Stimulated activated CD4-positive, alpha-beta T cell treated with anti-CD3 and anti-CD28 coated beads, Interleukin-12 subunit alpha, Interleukin-12 subunit beta, amount 100 ng/mL, for 48 hours (primary cell): ENCODE measurements around the gene EARS2.
A peak's percentile ranks its signal among the peaks of the same experiment; 100 is the strongest.

Source experiments
- DNase-seq, 3 donors: peaks; one replicate each; pipeline ENCODE4 v3.0.0-alpha.2; 2020; ENCODE audit warnings: low read depth in 2 of 3, low spot score in 1 of 3

Gene EARS2

GRCh38 chr16:23508589-23509440 lies 48.3 kb downstream of the EARS2 start:
- DNase-seq, result no peak

- no peak for DNase-seq
Measured at GRCh38 chr16:23506606-23506994, 50.5 kb downstream of the EARS2 start.

GRCh38 chr16:23505671-23506605 lies 51.2 kb downstream of the EARS2 start:
- no peak for DNase-seq

DNA sequence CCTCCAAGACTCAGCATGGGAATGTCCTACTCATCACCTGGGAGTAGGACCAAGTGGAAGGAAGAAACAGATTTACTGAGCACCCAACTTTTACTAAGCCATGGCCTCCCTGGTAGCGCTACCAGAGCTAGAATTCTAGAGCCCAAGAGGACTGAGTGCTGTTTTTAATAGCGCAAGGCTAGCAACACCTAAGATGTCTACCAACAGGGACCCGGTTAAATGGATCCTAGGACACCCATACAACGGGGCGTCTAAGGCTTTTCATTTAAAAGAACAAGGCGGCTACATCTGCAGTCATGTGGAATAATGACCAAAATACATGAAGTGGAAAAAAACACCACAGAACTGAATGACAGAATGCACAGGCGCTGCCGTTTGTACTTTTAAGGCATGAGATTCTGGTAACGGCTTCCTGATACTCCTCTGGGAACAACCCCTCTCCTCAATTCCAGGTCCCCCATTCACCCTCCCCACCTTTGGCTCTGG lies 51.9 kb downstream of the EARS2 start:
- DNase-seq, result no peak

DNA sequence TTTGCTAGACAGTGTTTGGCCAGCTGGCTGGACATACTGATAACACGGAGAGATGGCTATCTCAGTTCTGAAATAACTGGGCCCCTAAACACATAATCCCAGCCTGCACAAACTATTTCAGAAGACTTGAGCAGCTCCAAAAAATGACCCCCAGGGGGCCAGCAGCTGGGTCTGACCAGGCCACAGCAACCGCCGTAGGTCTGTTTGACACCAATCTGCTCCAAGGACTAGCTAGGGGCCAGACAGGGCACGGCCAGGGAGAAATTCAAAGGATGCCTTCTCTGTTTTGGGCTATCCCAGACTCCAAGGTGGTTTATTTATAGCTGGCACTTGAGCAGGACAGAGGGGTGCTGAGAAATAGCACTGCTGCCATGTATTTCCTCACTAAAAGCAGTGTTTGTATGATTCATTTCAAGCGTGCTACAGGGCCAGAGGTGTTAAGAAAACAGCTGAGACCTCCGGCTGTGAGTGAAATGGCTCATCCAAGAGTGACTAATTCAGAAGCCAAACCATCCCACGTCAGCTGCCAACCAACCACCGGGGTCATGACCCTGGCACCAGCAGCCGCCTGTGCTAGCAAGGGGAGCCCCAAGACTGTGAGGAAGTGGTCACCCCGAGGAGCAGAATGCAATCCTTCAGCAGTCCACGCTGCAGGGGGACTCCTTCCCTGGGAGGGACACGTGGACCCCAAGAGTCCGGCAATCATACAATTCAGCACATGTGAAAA lies 52.5 kb downstream of the EARS2 start:
- DNase-seq, result peak; percentile 69 to 81 (median 73)

GRCh38 chr16:23504076-23504452 lies 53.1 kb downstream of the EARS2 start:
- DNase-seq, result no peak

GRCh38 chr16:23502466-23502865 lies 54.7 kb downstream of the EARS2 start:
- DNase-seq, result no peak

GRCh38 chr16:23501291-23501690 lies 55.9 kb downstream of the EARS2 start:
- DNase-seq, result no peak

- DNase-seq, result no peak
Measured at GRCh38 chr16:23500862-23501225, 56.3 kb downstream of the EARS2 start.

DNA sequence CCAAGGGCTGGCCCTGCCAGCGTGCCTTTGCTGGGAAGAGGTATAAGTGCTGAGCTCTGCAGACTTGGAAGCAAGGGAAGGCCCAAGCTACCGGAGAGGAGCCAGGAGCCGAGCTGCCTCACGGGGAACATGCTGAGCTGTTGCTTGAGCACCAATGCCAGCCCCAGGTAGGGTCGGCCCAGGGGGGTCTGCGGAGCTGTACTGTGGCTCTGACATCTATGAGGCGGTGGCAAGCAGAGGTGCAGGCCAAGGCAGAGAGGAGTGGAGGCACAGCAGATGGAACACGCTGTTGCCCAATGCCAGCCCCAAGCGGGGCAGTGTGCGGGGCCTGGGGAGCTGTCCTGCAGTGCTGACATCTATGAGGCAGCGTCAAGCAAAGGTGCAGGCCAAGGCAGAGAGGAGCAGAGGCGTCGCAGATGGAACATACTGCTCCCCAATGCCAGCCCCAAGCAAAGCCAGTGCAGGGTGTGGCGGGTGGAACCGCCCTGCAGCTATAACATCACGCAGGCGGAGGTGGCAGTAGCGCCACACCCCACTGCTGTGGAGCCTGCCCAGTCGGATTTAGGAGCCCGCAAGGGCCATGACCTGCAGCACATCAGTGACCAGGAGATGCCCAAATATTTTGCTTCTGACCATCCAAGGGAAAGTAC lies 56.8 kb downstream of the EARS2 start:
- DNase-seq, result no peak

GRCh38 chr16:23499801-23500200 lies 57.3 kb downstream of the EARS2 start:
- no peak for DNase-seq

- no peak for DNase-seq
Measured at GRCh38 chr16:23498863-23499262, 58.3 kb downstream of the EARS2 start.

DNA sequence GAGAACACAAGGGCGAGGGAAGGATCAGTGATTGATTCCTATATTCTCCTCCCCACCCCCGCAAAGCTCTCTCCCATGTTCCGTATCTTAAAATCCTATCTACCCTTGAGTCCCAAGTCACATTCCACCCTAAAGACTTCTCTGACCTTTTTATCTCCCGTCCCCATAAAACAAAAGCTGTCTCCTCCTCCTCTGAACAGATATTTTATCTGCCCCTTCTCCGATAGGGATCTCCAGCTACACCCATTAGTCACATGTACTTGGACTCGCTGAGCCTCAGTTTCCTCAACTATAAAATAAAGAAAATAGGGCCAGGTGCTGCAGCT lies 59.6 kb downstream of the EARS2 start:
- no peak for DNase-seq

GRCh38 chr16:23496821-23497542 lies 60.2 kb downstream of the EARS2 start:
- DNase-seq, result no peak

DNA sequence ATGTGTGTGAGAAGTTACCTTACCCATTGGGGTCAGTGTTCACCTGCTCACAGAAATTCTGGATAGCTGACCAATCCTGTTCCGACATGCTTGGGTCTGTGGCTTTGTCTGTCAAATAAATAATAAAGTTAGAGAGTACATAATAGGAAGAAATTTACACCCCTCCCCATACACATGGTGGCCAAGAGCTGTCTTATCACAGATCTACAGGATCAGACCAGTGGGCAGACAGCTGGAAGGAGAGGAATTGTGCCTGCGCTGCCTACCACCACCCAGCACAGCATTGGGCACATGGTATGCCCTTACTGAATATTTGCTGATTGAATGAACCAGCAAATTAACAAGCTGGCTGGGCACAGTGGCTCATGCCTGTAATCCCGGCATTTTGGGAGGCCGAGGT lies 61.5 kb downstream of the EARS2 start:
- DNase-seq, result no peak

DNA sequence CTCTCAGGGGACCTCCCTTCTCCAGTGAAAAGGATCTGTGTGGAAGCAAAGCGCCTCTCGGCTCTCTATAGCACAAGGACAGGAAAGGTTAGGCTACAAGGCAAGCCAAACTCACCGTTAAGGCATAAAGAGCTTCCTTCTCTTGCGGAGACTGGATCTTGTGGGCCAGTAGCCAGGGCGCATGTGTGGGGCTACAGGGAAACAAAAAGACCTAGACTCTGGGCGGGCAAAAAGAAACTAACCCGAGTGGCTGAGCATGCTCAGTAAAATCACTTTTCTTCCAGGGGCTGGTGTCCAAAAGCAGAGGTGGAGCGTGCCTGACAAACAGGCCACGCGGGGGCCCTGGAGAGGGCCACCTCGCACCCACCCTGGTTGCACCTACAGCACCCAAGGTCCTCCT lies 63.0 kb downstream of the EARS2 start:
- DNase-seq, result no peak

- no peak for DNase-seq
Measured at GRCh38 chr16:23491490-23492391, 65.4 kb downstream of the EARS2 start.

DNA sequence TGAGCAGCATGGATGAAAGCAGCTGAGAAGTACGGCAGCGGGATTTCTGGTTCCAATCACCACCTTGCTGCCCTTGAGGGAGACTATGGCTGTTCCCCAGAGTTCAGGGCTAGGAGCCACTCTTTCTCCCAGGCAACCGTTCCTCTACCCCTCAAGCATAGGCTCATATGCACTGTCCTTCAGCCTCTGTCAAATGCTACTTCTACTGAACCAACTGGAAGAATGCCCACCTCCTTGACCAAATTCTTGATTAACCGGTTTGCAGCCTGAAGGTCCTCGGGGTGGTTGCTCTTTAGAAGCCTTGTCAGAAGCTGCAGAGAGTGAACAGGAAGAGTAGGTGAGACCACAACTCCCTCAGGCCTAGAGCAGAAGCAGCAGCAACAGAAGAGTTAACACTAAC lies 70.7 kb downstream of the EARS2 start:
- no peak for DNase-seq

- DNase-seq, result no peak
Measured at GRCh38 chr16:23485841-23486240, 71.3 kb downstream of the EARS2 start.
